Measurements from ENCODE around the gene PDXDC1.
"Not testable (repeated sequence)": the region's sequence is repeated elsewhere in the genome, so short reads cannot be mapped to it uniquely, and the experiment has no call there.

The PDXDC1 gene

GRCh38 chr16:15043344-15043743 lies 68.5 kb downstream of the PDXDC1 start:
- Histone ChIP-seq H4K91ac (ENCODE audit: low read depth, low read length) (no peak overlapping the region), H2BK120ac (ENCODE audit: insufficient read depth, low read length, poor library complexity) (no peak overlapping the region), H3K79me1 (ENCODE audit: low read length) (no peaks in the 10 kb centered on the region), H3K4me1 (ENCODE audit: control insufficient read depth in 1 of 2, insufficient read depth in 2 of 2, low read length in 2 of 2) (no peaks in the 10 kb centered on the region), H2BK12ac (ENCODE audit: low read length) (no peak overlapping the region), H4K12ac (ENCODE audit: low read depth, low read length) (no peak overlapping the region), H3K4me3 (ENCODE audit: low read depth, low read length) (no peak overlapping the region), H3K23ac (ENCODE audit: low read length) (no peak overlapping the region), H3K79me2 (ENCODE audit: control insufficient read depth, insufficient read depth, low read length, poor library complexity) (no peaks in the 10 kb centered on the region), H2BK5ac (ENCODE audit: low read depth, low read length, poor library complexity) (no peak overlapping the region), H3K4ac (ENCODE audit: low read depth, low read length) (no peak overlapping the region), H3K27me3 (ENCODE audit: insufficient read depth, low read length) (no peaks in the 10 kb centered on the region), H4K8ac (ENCODE audit: low read depth, low read length) (no peak overlapping the region), H3K27ac (ENCODE audit: low read depth, low read length) (no peak overlapping the region), H2AK5ac (ENCODE audit: low read length) (no peak overlapping the region), H3K36me3 (ENCODE audit: control insufficient read depth in 1 of 2, insufficient read depth in 2 of 2, low read length in 2 of 2) (peaks cover 50 to 60% of the 10 kb centered on the region in 2 experiments), H3K18ac (ENCODE audit: low read length) (no peak overlapping the region), H3K4me2 (ENCODE audit: low read length) (no peak overlapping the region), H3K14ac (ENCODE audit: low read length) (no peak overlapping the region), H3K9me3 (ENCODE audit: insufficient read depth, low read depth, low read length) (no peaks in the 10 kb centered on the region), H3K9ac (ENCODE audit: low read length) (no peak overlapping the region), H2AFZ (ENCODE audit: insufficient read depth, low read length, poor library complexity) (no peak overlapping the region)
- WGBS (ENCODE audit: extremely low coverage, insufficient coverage, insufficient read length): no CpG with 5 or more reads among the region's 5 CpGs
- DNase-seq: peak; percentile 83 to 88

- no peaks in the 10 kb centered on the region for H3K9me3 ChIP-seq (ENCODE audit: insufficient read depth, low read depth, low read length)
- no peak overlapping the region for H3K18ac ChIP-seq (ENCODE audit: low read length)
- no CpG with 5 or more reads among the region's 11 CpGs for WGBS (ENCODE audit: extremely low coverage, insufficient coverage, insufficient read length)
Measured at GRCh38 chr16:15044286-15044685, 69.5 kb downstream of the PDXDC1 start.

GRCh38 chr16:15045270-15045669 lies 70.4 kb downstream of the PDXDC1 start:
- H3K4ac ChIP-seq (ENCODE audit: low read depth, low read length); H3K4me3 ChIP-seq (ENCODE audit: low read depth, low read length); H3K14ac ChIP-seq (ENCODE audit: low read length); H4K12ac ChIP-seq (ENCODE audit: low read depth, low read length); H3K4me2 ChIP-seq (ENCODE audit: low read length); H3K79me2 ChIP-seq (ENCODE audit: control insufficient read depth, insufficient read depth, low read length, poor library complexity); H4K91ac ChIP-seq (ENCODE audit: low read depth, low read length); H4K8ac ChIP-seq (ENCODE audit: low read depth, low read length); H3K18ac ChIP-seq (ENCODE audit: low read length); H2AK5ac ChIP-seq (ENCODE audit: low read length); H3K27ac ChIP-seq (ENCODE audit: low read depth, low read length); H3K79me1 ChIP-seq (ENCODE audit: low read length); H2BK120ac ChIP-seq (ENCODE audit: insufficient read depth, low read length, poor library complexity); H3K23ac ChIP-seq (ENCODE audit: low read length); H3K9ac ChIP-seq (ENCODE audit: low read length); H2AFZ ChIP-seq (ENCODE audit: insufficient read depth, low read length, poor library complexity); H2BK12ac ChIP-seq (ENCODE audit: low read length); H3K27me3 ChIP-seq (ENCODE audit: insufficient read depth, low read length); H3K9me3 ChIP-seq (ENCODE audit: insufficient read depth, low read depth, low read length); H3K4me1 ChIP-seq (ENCODE audit: control insufficient read depth in 1 of 2, insufficient read depth in 2 of 2, low read length in 2 of 2); H2BK5ac ChIP-seq (ENCODE audit: low read depth, low read length, poor library complexity): not testable (repeated sequence)
- WGBS (ENCODE audit: extremely low coverage, insufficient coverage, insufficient read length): no CpG with 5 or more reads among the region's 9 CpGs
- DNase-seq: peak; percentile 48 to 63
- H3K36me3 ChIP-seq (ENCODE audit: control insufficient read depth in 1 of 2, insufficient read depth in 2 of 2, low read length in 2 of 2): peaks cover 41 to 43% of the 10 kb centered on the region in 2 experiments

More at GRCh38 chr16:15044286-15044685, 69.5 kb downstream of the PDXDC1 start:
- H3K27ac ChIP-seq (ENCODE audit: low read depth, low read length): no peak overlapping the region
- no peak for DNase-seq
- H2AK5ac ChIP-seq (ENCODE audit: low read length): no peak overlapping the region
- H4K12ac ChIP-seq (ENCODE audit: low read depth, low read length): no peak overlapping the region
- no peak overlapping the region for H3K4me3 ChIP-seq (ENCODE audit: low read depth, low read length)
- H4K8ac ChIP-seq (ENCODE audit: low read depth, low read length): no peak overlapping the region
- no peak overlapping the region for H3K4me2 ChIP-seq (ENCODE audit: low read length)
- no peak overlapping the region for H3K14ac ChIP-seq (ENCODE audit: low read length)
- H3K79me2 ChIP-seq (ENCODE audit: control insufficient read depth, insufficient read depth, low read length, poor library complexity): no peaks in the 10 kb centered on the region
- no peaks in the 10 kb centered on the region for H3K79me1 ChIP-seq (ENCODE audit: low read length)
- H2BK5ac ChIP-seq (ENCODE audit: low read depth, low read length, poor library complexity): no peak overlapping the region
- H3K4ac ChIP-seq (ENCODE audit: low read depth, low read length): no peak overlapping the region
- H2BK12ac ChIP-seq (ENCODE audit: low read length): no peak overlapping the region
- no peak overlapping the region for H3K9ac ChIP-seq (ENCODE audit: low read length)
- no peak overlapping the region for H3K23ac ChIP-seq (ENCODE audit: low read length)
- H2AFZ ChIP-seq (ENCODE audit: insufficient read depth, low read length, poor library complexity): no peak overlapping the region
- H2BK120ac ChIP-seq (ENCODE audit: insufficient read depth, low read length, poor library complexity): no peak overlapping the region
- no peaks in the 10 kb centered on the region for H3K4me1 ChIP-seq (ENCODE audit: control insufficient read depth in 1 of 2, insufficient read depth in 2 of 2, low read length in 2 of 2)
- peaks cover 47 to 53% of the 10 kb centered on the region in 2 experiments for H3K36me3 ChIP-seq (ENCODE audit: control insufficient read depth in 1 of 2, insufficient read depth in 2 of 2, low read length in 2 of 2)
- H4K91ac ChIP-seq (ENCODE audit: low read depth, low read length): no peak overlapping the region
- no peaks in the 10 kb centered on the region for H3K27me3 ChIP-seq (ENCODE audit: insufficient read depth, low read length)

- Histone ChIP-seq H2AFZ (ENCODE audit: insufficient read depth, low read length, poor library complexity) (no peak overlapping the region), H3K18ac (ENCODE audit: low read length) (no peak overlapping the region), H3K4ac (ENCODE audit: low read depth, low read length) (no peak overlapping the region), H4K12ac (ENCODE audit: low read depth, low read length) (no peak overlapping the region), H3K23ac (ENCODE audit: low read length) (no peak overlapping the region), H3K79me1 (ENCODE audit: low read length) (no peaks in the 10 kb centered on the region), H2BK12ac (ENCODE audit: low read length) (no peak overlapping the region), H3K4me2 (ENCODE audit: low read length) (no peak overlapping the region), H3K4me3 (ENCODE audit: low read depth, low read length) (no peak overlapping the region), H3K14ac (ENCODE audit: low read length) (no peak overlapping the region), H3K9ac (ENCODE audit: low read length) (no peak overlapping the region), H3K9me3 (ENCODE audit: insufficient read depth, low read depth, low read length) (no peaks in the 10 kb centered on the region), H3K79me2 (ENCODE audit: control insufficient read depth, insufficient read depth, low read length, poor library complexity) (no peaks in the 10 kb centered on the region), H3K36me3 (ENCODE audit: control insufficient read depth in 1 of 2, insufficient read depth in 2 of 2, low read length in 2 of 2) (peaks cover 29 to 31% of the 10 kb centered on the region in 2 experiments), H3K4me1 (ENCODE audit: control insufficient read depth in 1 of 2, insufficient read depth in 2 of 2, low read length in 2 of 2) (no peaks in the 10 kb centered on the region), H3K27ac (ENCODE audit: low read depth, low read length) (no peak overlapping the region), H2AK5ac (ENCODE audit: low read length) (no peak overlapping the region), H4K8ac (ENCODE audit: low read depth, low read length) (no peak overlapping the region), H3K27me3 (ENCODE audit: insufficient read depth, low read length) (no peaks in the 10 kb centered on the region), H2BK120ac (ENCODE audit: insufficient read depth, low read length, poor library complexity) (no peak overlapping the region), H4K91ac (ENCODE audit: low read depth, low read length) (no peak overlapping the region), H2BK5ac (ENCODE audit: low read depth, low read length, poor library complexity) (no peak overlapping the region)
- no CpG with 5 or more reads among the region's 21 CpGs for WGBS (ENCODE audit: extremely low coverage, insufficient coverage, insufficient read length)
- DNase-seq: no peak
Measured at GRCh38 chr16:15046692-15047376, 72.0 kb downstream of the PDXDC1 start.
